ENCODE data around the gene NPB.
"Not testable (repeated sequence)": the region's sequence is repeated elsewhere in the genome, so short reads cannot be mapped to it uniquely, and the experiment has no call there.

The NPB gene

GRCh38 chr17:81911969-81912368 is 9.9 kb downstream of the NPB start:
- no peak for DNase-seq (ENCODE audit: low read depth)

DNA sequence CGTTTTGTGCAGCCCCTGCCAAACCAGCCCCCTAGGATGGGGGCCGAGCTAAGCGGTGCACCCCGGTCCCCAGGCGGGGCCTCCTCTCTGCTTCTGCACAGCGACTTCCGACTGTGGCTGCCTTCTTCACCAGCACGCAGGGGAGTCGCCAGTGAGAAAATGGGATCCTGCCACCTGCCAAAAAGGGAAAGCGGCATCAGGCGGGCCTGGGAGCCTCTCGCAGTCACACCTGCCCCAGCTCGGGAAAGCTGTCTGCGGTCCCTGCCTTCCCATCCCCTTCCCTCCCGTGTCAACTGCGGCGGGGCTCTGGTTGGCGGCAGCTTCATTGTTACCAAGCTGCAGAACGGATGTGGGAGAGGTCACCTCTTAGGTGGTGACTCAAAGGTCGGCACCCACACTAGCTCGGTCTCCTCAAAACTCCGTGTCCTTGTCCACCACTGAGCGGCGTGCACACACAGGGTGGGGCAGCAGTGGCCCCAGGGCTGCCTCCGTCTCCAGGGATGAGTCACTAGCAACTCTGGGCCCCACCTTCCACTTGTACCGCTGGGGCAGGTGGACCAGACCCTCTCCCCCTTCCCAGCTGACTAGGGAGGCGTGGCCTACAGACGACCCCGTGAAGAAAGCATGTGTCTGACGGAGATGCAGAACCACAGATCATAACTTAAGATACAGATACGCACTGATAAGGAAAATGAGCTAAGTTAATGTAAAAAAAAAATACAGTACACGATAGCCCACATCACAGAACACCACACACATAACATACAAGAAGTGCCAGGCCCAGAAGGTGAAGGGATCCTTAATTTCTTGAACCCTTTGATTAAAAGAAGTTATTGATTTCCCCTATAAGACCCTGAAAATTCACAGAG is 10.6 kb downstream of the NPB start:
- DNase-seq (ENCODE audit: low read depth), result no peak

- DNase-seq (ENCODE audit: low read depth), result no peak
Observed at GRCh38 chr17:81913394-81914102, 11.5 kb downstream of the NPB start.

GRCh38 chr17:81914103-81914850 is 12.2 kb downstream of the NPB start:
- no peak for DNase-seq (ENCODE audit: low read depth)

DNA sequence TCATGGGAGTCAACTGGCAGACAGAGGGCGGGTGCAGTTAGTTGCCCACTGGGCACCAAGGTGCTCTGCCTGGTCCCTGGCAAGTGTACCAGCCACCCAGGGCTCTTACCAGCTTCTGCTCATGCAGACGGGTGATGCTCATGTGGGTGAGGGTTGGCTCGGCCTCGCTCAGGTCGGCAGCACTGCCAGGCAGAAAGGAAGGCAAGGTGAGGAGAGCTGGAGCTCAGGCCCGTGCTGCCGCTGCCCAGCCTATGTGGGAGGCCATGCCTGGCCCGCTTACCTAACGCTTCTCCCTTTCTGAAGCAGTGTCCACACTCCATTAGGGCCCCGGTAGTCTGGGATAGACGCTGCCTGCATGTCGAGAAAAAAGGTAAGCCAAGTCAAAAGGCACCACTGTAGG is 13.3 kb downstream of the NPB start:
- no peak for DNase-seq (ENCODE audit: low read depth)

GRCh38 chr17:81916234-81917001 is 14.4 kb downstream of the NPB start:
- no peak for DNase-seq (ENCODE audit: low read depth)

DNA sequence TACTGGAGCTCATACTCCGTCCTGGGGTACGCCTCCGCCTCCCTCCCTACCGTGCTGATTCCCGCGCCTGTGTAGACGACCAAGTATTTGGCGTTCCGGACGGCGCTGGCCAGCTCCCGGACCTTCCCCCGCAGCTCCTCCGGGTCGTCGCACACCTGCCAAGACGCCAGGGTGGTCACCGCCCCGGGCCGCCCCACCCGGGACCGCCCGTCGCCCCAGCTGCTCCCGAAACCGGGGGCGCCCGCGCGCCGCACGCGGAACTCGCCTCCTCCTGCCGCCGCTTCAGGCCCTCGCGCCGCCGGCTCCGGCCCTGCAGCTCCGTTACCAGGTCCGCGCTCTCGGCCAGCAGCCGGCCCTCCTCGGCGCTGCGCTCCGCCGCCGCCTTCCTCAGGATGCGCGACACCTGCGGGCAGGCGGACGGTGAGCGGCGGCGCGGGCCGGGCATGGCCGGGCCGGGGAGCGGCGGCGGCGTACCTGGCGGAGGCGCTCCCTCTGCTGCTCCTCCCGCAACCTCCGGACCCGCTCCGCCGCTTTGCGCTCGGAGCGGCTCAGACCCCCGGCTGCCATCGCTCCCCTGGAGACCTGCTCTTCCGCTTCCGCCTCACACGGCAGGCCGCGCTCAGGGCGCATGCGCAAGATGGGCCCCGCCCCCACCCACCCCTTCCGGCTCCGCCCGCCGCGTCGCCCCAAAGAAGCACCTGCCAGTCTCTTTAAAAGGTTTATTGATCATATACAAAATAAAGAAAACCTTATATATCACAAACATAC is 15.7 kb downstream of the NPB start, which contains the start of gene SIRT7:
Gene SIRT7, minus strand, starts transcription at position 612 of the 768 bp plus-strand sequence. Its CDS starts 45 bp downstream, at position 567.
- DNase-seq (ENCODE audit: low read depth), result peak; percentile 79

DNA sequence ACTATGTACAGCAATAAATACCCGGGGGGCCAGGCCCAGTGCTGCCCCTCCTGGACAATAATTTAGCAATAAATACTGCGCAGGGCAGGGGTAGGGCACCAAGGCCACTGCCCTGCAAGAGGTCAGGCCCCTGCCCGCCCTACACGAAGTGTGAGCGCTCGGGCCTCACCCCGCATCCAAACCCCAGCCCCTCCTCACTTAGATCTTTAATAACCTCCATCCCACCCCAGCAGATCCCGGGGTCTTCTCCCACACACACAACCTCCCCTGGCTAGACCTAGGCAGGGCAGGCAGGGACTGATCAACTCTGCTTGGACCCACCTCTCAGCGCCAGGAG is 16.3 kb downstream of the NPB start:
- DNase-seq (ENCODE audit: low read depth), result not testable (repeated sequence)

DNA sequence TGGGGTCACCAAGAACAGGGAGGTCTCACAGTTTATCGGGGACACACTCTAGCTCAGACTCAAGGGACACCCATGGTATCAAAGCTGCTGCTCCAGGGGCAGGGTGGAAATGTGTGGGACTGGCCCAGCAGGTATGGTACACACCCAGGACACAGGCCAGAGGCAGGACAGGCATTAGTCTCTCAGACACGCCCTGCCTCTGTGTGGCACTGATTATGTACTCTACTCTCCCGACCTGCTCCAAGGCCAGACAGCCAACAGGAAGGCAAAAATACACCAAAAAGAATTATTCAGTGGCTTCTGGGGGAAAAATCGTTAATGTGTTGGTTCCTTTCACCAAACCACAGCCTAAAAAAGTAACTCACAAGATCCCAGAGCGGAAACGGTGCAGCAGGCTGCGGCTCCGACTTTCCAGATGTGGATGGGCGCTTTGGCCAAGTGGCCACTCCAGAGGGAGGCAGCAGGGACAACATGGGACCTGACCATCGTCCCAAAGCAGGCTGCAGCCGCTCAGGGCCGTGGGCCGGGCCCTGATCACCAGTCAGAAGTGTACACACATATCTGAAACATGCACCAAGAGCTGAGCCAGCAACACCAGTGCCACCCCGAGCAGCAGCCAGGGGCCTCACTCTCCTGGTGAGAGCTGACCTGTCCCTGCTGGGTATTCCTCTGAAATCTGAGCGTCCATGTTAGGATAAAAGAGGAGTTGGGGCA is 17.0 kb downstream of the NPB start:
- no peak for DNase-seq (ENCODE audit: low read depth)

DNA sequence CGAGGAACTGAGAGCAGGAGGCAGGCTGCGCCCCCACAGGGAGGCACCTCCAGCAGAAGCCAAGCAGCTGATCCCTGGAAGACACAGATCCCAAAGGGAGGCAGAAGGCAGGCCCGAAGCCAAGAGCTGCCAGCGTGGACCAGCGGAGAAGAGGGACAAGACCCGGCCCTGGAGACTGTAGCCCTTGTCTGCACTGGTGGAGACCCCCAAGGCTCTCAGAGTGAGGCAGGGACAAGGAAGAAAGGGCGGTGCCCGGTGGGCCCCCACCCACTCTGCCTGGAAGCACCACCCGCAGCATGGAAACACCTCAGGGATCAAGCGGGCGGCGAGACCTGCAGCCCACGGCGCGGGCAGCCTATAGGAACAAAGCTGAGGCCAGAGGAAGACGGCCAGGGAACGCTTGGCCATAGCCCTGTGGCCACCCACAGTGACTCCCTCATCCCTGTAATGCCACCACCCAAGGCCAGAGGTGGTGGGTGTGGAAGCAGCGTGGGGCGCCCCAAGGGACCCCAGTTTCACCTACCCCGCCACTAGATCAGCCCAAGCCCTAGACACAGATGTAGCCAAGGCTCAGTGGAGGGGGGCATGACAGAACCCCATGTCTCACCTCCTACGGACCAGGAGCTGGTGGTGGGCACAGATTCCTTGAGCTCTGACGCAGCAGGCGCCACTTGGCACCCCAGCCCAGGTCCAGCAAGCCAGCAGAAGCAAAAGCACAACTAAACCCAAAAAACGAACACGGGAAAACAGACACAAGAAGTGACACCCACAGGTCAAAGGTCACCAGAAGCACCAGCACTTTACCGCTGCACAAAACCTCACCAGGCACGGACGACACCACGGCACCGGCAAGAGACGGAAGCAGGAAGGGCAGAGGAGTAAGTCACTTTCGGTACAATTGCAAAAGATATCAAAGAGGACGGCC is 18.8 kb downstream of the NPB start:
- DNase-seq (ENCODE audit: low read depth), result no peak

DNA sequence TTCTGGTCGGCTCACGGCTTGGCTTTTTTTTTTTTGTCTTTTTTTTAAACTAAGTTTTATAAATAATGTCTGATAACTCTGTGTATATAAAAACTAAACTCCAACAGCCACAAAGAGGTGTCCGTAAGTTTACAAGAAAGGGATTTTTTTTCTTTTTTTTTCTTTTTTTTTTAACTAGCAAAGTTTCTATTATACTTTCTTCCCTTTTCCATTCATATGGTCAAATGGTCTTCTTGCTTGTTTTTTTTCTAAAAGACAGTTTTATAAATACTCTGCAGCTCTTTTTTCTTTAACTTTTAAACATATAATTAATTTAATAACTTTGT is 19.5 kb downstream of the NPB start:
- no peak for DNase-seq (ENCODE audit: low read depth)

DNA sequence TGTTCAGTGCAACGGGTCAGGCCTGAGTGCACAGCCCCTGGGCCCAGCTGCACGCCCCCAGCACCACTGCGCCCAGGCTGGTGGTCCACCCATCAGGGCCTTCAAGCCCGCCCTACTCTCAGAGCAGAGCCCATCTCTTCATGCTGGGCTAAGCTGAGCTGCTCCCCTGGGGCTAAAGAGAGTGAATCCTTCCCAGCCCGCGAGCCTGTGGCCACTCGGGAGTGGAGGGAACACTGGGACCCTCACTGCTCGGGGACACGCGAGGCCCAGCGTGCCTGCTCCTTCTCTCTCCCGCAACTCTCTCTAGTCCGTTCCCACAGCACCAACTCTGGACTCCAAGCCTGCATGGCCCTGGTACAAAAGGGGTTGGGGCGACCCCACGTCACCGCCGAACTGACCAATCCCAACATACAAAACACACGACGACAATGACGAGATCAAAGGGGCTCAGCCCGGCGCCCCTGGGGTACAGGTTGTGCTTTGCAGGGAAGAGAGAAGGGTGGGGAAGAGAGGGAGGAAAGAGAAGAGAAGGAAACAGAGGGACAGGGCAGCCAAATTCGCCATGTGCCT is 20.0 kb downstream of the NPB start:
- DNase-seq (ENCODE audit: low read depth), result no peak

- no peak for DNase-seq (ENCODE audit: low read depth)
Observed at GRCh38 chr17:81922566-81923301, 20.7 kb downstream of the NPB start.

GRCh38 chr17:81923302-81924260 is 21.5 kb downstream of the NPB start:
- no peak for DNase-seq (ENCODE audit: low read depth)

GRCh38 chr17:81924557-81925532 is 22.8 kb downstream of the NPB start:
- DNase-seq (ENCODE audit: low read depth), result no peak

GRCh38 chr17:81925860-81926450 is 23.9 kb downstream of the NPB start:
- no peak for DNase-seq (ENCODE audit: low read depth)

Measured in activated T-cell treated with anti-CD3 and anti-CD28 coated beads for 48 hours (primary cell).